Upper lobe of right lung (tissue), 1 donor: Measurements from ENCODE around the gene MUC20. TPM values are rescaled to one million over a fixed set of nuclear protein-coding genes. Genes with fewer than 3 reads are reported as not detected.
A peak's percentile ranks its signal among the peaks of the same experiment; 100 is the strongest.
"Not testable (repeated sequence)": the region's sequence is repeated elsewhere in the genome, so short reads cannot be mapped to it uniquely, and the experiment has no call there.

ENCODE experiments used
- ATAC-seq: fragments of 200-7000 bp; cut with Tn5 transposase; one replicate; pipeline ENCODE4 v1.9.1; 2020; ENCODE audit warnings: mild to moderate bottlenecking, moderate library complexity
- DNase-seq: peaks from one replicate; pipeline ENCODE4 v3.0.0-alpha.2; 2020
- H3K27ac ChIP-seq: fragments of 200-600 bp; one replicate; pipeline ENCODE4 v1.8.0; 2022
- H3K27me3 ChIP-seq: fragments of 200-600 bp; one replicate; pipeline ENCODE4 v1.8.0; 2022; ENCODE audit warnings: mild to moderate bottlenecking
- H3K36me3 ChIP-seq: fragments of 200-600 bp; one replicate; pipeline ENCODE4 v1.8.0; 2022
- H3K4me1 ChIP-seq: fragments of 200-600 bp; one replicate; pipeline ENCODE4 v1.8.0; 2022
- H3K4me3 ChIP-seq: fragments of 200-600 bp; one replicate; pipeline ENCODE4 v1.8.0; 2022; ENCODE audit warnings: mild to moderate bottlenecking
- H3K9me3 ChIP-seq: fragments of 200-600 bp; one replicate; pipeline ENCODE4 v1.8.0; 2022
- intact Hi-C: fragments of 100-400 bp; cut with DNase I; formaldehyde crosslinking; loops from one replicate; pipeline ENCODE4 v1.11.0; 2022
- long read RNA-seq: library from polyadenylated mRNA; unstranded; transcript quantifications from one replicate; pipeline ENCODE4 v2.0.0, GENCODE V29; 2021
- total RNA-seq: library from RNA; stranded (reverse); fragmentation: NEBNext Ultra II Directional; extraction: Animal tissue kit (Norgen Biotek cat#: 25700); gene quantifications from one replicate; pipeline ENCODE4 v1.2.1, GENCODE V29; 2021
- donor health status: DM: no; HTN: yes; CAD: no; lungs with severe emphysema.

The MUC20 gene
- 14.7 TPM for total RNA-seq
- long read RNA-seq, partial matches to known transcripts: 0 of 5 reads
- long read RNA-seq, other reads (novel, unspliced or antisense): 1 of 5 reads

GRCh38 chr3:195720831-195721506 is at the start of gene MUC20:
TSS of gene MUC20 (plus strand) at chr3:195720978. CDS start at chr3:195721008, 30 bp downstream.
- peak within 1 kb of the TSS; percentile 32 for H3K27ac ChIP-seq
- H3K4me1 ChIP-seq, H3K9me3 ChIP-seq, DNase-seq, H3K27me3 ChIP-seq, intact Hi-C loops, H3K36me3 ChIP-seq, H3K4me3 ChIP-seq: not testable (repeated sequence)
- peak; percentile 67 for ATAC-seq

GRCh38 chr3:195671283-195671682 is 49.5 kb upstream of the MUC20 start:
- DNase-seq, intact Hi-C loops, H3K27me3 ChIP-seq, ATAC-seq, H3K9me3 ChIP-seq, H3K27ac ChIP-seq, H3K4me3 ChIP-seq, H3K4me1 ChIP-seq: not testable (repeated sequence)
- H3K36me3 ChIP-seq: peaks cover 66% of the 10 kb centered on the region

GRCh38 chr3:195673711-195674110 is 47.1 kb upstream of the MUC20 start:
- intact Hi-C loops, DNase-seq, H3K27me3 ChIP-seq, ATAC-seq, H3K27ac ChIP-seq, H3K4me1 ChIP-seq, H3K9me3 ChIP-seq, H3K4me3 ChIP-seq: not testable (repeated sequence)
- H3K36me3 ChIP-seq: peaks cover 73% of the 10 kb centered on the region

GRCh38 chr3:195678391-195679015 is 42.3 kb upstream of the MUC20 start:
- H3K9me3 ChIP-seq, ATAC-seq, intact Hi-C loops, H3K27me3 ChIP-seq, H3K4me1 ChIP-seq, H3K4me3 ChIP-seq, H3K27ac ChIP-seq, DNase-seq: not testable (repeated sequence)
- peaks cover 57% of the 10 kb centered on the region for H3K36me3 ChIP-seq

GRCh38 chr3:195680690-195681089 is 40.1 kb upstream of the MUC20 start:
- H3K27me3 ChIP-seq, H3K4me3 ChIP-seq, intact Hi-C loops, H3K4me1 ChIP-seq, H3K9me3 ChIP-seq, ATAC-seq, H3K27ac ChIP-seq, DNase-seq: not testable (repeated sequence)
- peaks cover 55% of the 10 kb centered on the region for H3K36me3 ChIP-seq

- DNase-seq, H3K27me3 ChIP-seq, H3K4me3 ChIP-seq, intact Hi-C loops, H3K4me1 ChIP-seq, H3K9me3 ChIP-seq, H3K27ac ChIP-seq: not testable (repeated sequence)
- H3K36me3 ChIP-seq: peaks cover 57% of the 10 kb centered on the region
- peak; percentile 8 for ATAC-seq
Observed at GRCh38 chr3:195681458-195682103, 39.2 kb upstream of the MUC20 start.

- H3K9me3 ChIP-seq, ATAC-seq, H3K27ac ChIP-seq, H3K4me3 ChIP-seq, H3K4me1 ChIP-seq, H3K27me3 ChIP-seq, DNase-seq, intact Hi-C loops: not testable (repeated sequence)
- peaks cover 50% of the 10 kb centered on the region for H3K36me3 ChIP-seq
Observed at GRCh38 chr3:195682104-195682742, 38.6 kb upstream of the MUC20 start.

GRCh38 chr3:195683722-195684526 is 36.9 kb upstream of the MUC20 start:
- H3K4me1 ChIP-seq, DNase-seq, H3K9me3 ChIP-seq, H3K4me3 ChIP-seq, H3K27me3 ChIP-seq, H3K27ac ChIP-seq, intact Hi-C loops: not testable (repeated sequence)
- H3K36me3 ChIP-seq: peaks cover 45% of the 10 kb centered on the region
- ATAC-seq: peak; percentile 36

GRCh38 chr3:195684527-195685257 is 36.1 kb upstream of the MUC20 start:
- peaks cover 53% of the 10 kb centered on the region for H3K36me3 ChIP-seq
- ATAC-seq, DNase-seq, H3K27me3 ChIP-seq, H3K4me1 ChIP-seq, H3K27ac ChIP-seq, H3K9me3 ChIP-seq, intact Hi-C loops, H3K4me3 ChIP-seq: not testable (repeated sequence)

- ATAC-seq, H3K4me3 ChIP-seq, intact Hi-C loops, H3K27me3 ChIP-seq, H3K4me1 ChIP-seq, H3K9me3 ChIP-seq, DNase-seq, H3K27ac ChIP-seq: not testable (repeated sequence)
- peaks cover 62% of the 10 kb centered on the region for H3K36me3 ChIP-seq
Observed at GRCh38 chr3:195686537-195687208, 34.1 kb upstream of the MUC20 start.

- intact Hi-C loops, H3K27me3 ChIP-seq, H3K9me3 ChIP-seq, ATAC-seq, H3K27ac ChIP-seq, DNase-seq, H3K4me3 ChIP-seq, H3K4me1 ChIP-seq: not testable (repeated sequence)
- H3K36me3 ChIP-seq: peaks cover 68% of the 10 kb centered on the region
Observed at GRCh38 chr3:195687209-195687760, 33.5 kb upstream of the MUC20 start.
